ENCODE measurements around the gene OSR1. TPM values are rescaled to one million over a fixed set of nuclear protein-coding genes. Genes with fewer than 3 reads are reported as not detected.
"Not testable (repeated sequence)": the region's sequence is repeated elsewhere in the genome, so short reads cannot be mapped to it uniquely, and the experiment has no call there.

OSR1 gene
- total RNA-seq: 10.4 TPM

GRCh38 chr2:19358242-19359020, at the start of gene OSR1:
Gene OSR1 (minus strand): TSS chr2:19358623. CDS start chr2:19353805, 4,818 bp downstream.
- Histone ChIP-seq H3K9me3 (ENCODE audit: control insufficient read depth in 3 of 3, low read length in 3 of 3) (no peaks in the 10 kb centered on the region), H3K36me3 (ENCODE audit: control insufficient read depth in 3 of 3, insufficient read depth in 3 of 3, low read length in 3 of 3) (no peaks in the 10 kb centered on the region), H3K27ac (ENCODE audit: low read depth, low read length) (peak within 1 kb of the TSS; percentile 55), H3K4me3 (ENCODE audit: low read length in 3 of 3) (peak within 1 kb of the TSS; percentile 83 to 86 (median 84)), H3K9ac (ENCODE audit: low read depth in 1 of 3, low read length in 3 of 3) (peak within 1 kb of the TSS; percentile 74 to 83 (median 77)), H3K27me3 (ENCODE audit: control insufficient read depth in 3 of 3, insufficient read depth in 3 of 3, low read length in 3 of 3) (peaks cover 22 to 37% (median 37%) of the 10 kb centered on the region in 3 donors), H3K4me1 (ENCODE audit: control insufficient read depth in 3 of 3, insufficient read depth in 3 of 3, low read length in 3 of 3) (peaks cover 25 to 46% (median 39%) of the 10 kb centered on the region in 3 donors)

- H3K9me3 ChIP-seq (ENCODE audit: control insufficient read depth in 3 of 3, low read length in 3 of 3): no peaks in the 10 kb centered on the region
- no peaks in the 10 kb centered on the region for H3K36me3 ChIP-seq (ENCODE audit: control insufficient read depth in 3 of 3, insufficient read depth in 3 of 3, low read length in 3 of 3)
- no peak overlapping the region for H3K4me3 ChIP-seq (ENCODE audit: low read length in 3 of 3)
- no peak overlapping the region for H3K9ac ChIP-seq (ENCODE audit: low read depth in 1 of 3, low read length in 3 of 3)
- H3K4me1 ChIP-seq (ENCODE audit: control insufficient read depth in 3 of 3, insufficient read depth in 3 of 3, low read length in 3 of 3): no peaks in the 10 kb centered on the region
- no peak overlapping the region for H3K27ac ChIP-seq (ENCODE audit: low read depth, low read length)
- no peaks in the 10 kb centered on the region for H3K27me3 ChIP-seq (ENCODE audit: control insufficient read depth in 3 of 3, insufficient read depth in 3 of 3, low read length in 3 of 3)
Observed at GRCh38 chr2:19403785-19404184, 45.4 kb upstream of the OSR1 start.

- no peak overlapping the region for H3K27ac ChIP-seq (ENCODE audit: low read depth, low read length)
- H3K9me3 ChIP-seq (ENCODE audit: control insufficient read depth in 3 of 3, low read length in 3 of 3): no peaks in the 10 kb centered on the region
- no peaks in the 10 kb centered on the region for H3K27me3 ChIP-seq (ENCODE audit: control insufficient read depth in 3 of 3, insufficient read depth in 3 of 3, low read length in 3 of 3)
- no peak overlapping the region for H3K4me3 ChIP-seq (ENCODE audit: low read length in 3 of 3)
- no peaks in the 10 kb centered on the region for H3K4me1 ChIP-seq (ENCODE audit: control insufficient read depth in 3 of 3, insufficient read depth in 3 of 3, low read length in 3 of 3)
- H3K36me3 ChIP-seq (ENCODE audit: control insufficient read depth in 3 of 3, insufficient read depth in 3 of 3, low read length in 3 of 3): no peaks in the 10 kb centered on the region
- no peak overlapping the region for H3K9ac ChIP-seq (ENCODE audit: low read depth in 1 of 3, low read length in 3 of 3)
Observed at GRCh38 chr2:19392191-19392590, 33.8 kb upstream of the OSR1 start.

GRCh38 chr2:19389469-19389868, 31.0 kb upstream of the OSR1 start:
- not testable (repeated sequence) for H3K27me3 ChIP-seq (ENCODE audit: control insufficient read depth in 3 of 3, insufficient read depth in 3 of 3, low read length in 3 of 3); H3K9ac ChIP-seq (ENCODE audit: low read depth in 1 of 3, low read length in 3 of 3); H3K36me3 ChIP-seq (ENCODE audit: control insufficient read depth in 3 of 3, insufficient read depth in 3 of 3, low read length in 3 of 3); H3K27ac ChIP-seq (ENCODE audit: low read depth, low read length); H3K9me3 ChIP-seq (ENCODE audit: control insufficient read depth in 3 of 3, low read length in 3 of 3); H3K4me3 ChIP-seq (ENCODE audit: low read length in 3 of 3); H3K4me1 ChIP-seq (ENCODE audit: control insufficient read depth in 3 of 3, insufficient read depth in 3 of 3, low read length in 3 of 3)

- Histone ChIP-seq H3K9me3 (ENCODE audit: control insufficient read depth in 3 of 3, low read length in 3 of 3) (no peaks in the 10 kb centered on the region), H3K9ac (ENCODE audit: low read depth in 1 of 3, low read length in 3 of 3) (no peak overlapping the region), H3K27ac (ENCODE audit: low read depth, low read length) (no peak overlapping the region), H3K4me1 (ENCODE audit: control insufficient read depth in 3 of 3, insufficient read depth in 3 of 3, low read length in 3 of 3) (no peaks in the 10 kb centered on the region), H3K36me3 (ENCODE audit: control insufficient read depth in 3 of 3, insufficient read depth in 3 of 3, low read length in 3 of 3) (no peaks in the 10 kb centered on the region), H3K27me3 (ENCODE audit: control insufficient read depth in 3 of 3, insufficient read depth in 3 of 3, low read length in 3 of 3) (no peaks in the 10 kb centered on the region), H3K4me3 (ENCODE audit: low read length in 3 of 3) (no peak overlapping the region)
Observed at GRCh38 chr2:19380532-19380931, 22.1 kb upstream of the OSR1 start.

GRCh38 chr2:19378939-19379338, 20.5 kb upstream of the OSR1 start:
- Histone ChIP-seq H3K9ac (ENCODE audit: low read depth in 1 of 3, low read length in 3 of 3) (no peak overlapping the region), H3K27me3 (ENCODE audit: control insufficient read depth in 3 of 3, insufficient read depth in 3 of 3, low read length in 3 of 3) (no peaks in the 10 kb centered on the region), H3K4me1 (ENCODE audit: control insufficient read depth in 3 of 3, insufficient read depth in 3 of 3, low read length in 3 of 3) (no peaks in the 10 kb centered on the region), H3K9me3 (ENCODE audit: control insufficient read depth in 3 of 3, low read length in 3 of 3) (no peaks in the 10 kb centered on the region), H3K27ac (ENCODE audit: low read depth, low read length) (no peak overlapping the region), H3K4me3 (ENCODE audit: low read length in 3 of 3) (no peak overlapping the region), H3K36me3 (ENCODE audit: control insufficient read depth in 3 of 3, insufficient read depth in 3 of 3, low read length in 3 of 3) (no peaks in the 10 kb centered on the region)

GRCh38 chr2:19377717-19378116, 19.3 kb upstream of the OSR1 start:
- Histone ChIP-seq H3K4me3 (ENCODE audit: low read length in 3 of 3) (no peak overlapping the region), H3K9me3 (ENCODE audit: control insufficient read depth in 3 of 3, low read length in 3 of 3) (no peaks in the 10 kb centered on the region), H3K36me3 (ENCODE audit: control insufficient read depth in 3 of 3, insufficient read depth in 3 of 3, low read length in 3 of 3) (no peaks in the 10 kb centered on the region), H3K4me1 (ENCODE audit: control insufficient read depth in 3 of 3, insufficient read depth in 3 of 3, low read length in 3 of 3) (no peaks in the 10 kb centered on the region), H3K27ac (ENCODE audit: low read depth, low read length) (no peak overlapping the region), H3K27me3 (ENCODE audit: control insufficient read depth in 3 of 3, insufficient read depth in 3 of 3, low read length in 3 of 3) (no peaks in the 10 kb centered on the region), H3K9ac (ENCODE audit: low read depth in 1 of 3, low read length in 3 of 3) (no peak overlapping the region)

GRCh38 chr2:19373352-19373751, 14.9 kb upstream of the OSR1 start:
- Histone ChIP-seq H3K27me3 (ENCODE audit: control insufficient read depth in 3 of 3, insufficient read depth in 3 of 3, low read length in 3 of 3) (peaks cover 0 to 3% (median 2%) of the 10 kb centered on the region in 3 donors), H3K4me3 (ENCODE audit: low read length in 3 of 3) (no peak overlapping the region), H3K36me3 (ENCODE audit: control insufficient read depth in 3 of 3, insufficient read depth in 3 of 3, low read length in 3 of 3) (no peaks in the 10 kb centered on the region), H3K4me1 (ENCODE audit: control insufficient read depth in 3 of 3, insufficient read depth in 3 of 3, low read length in 3 of 3) (no peaks in the 10 kb centered on the region), H3K9ac (ENCODE audit: low read depth in 1 of 3, low read length in 3 of 3) (no peak overlapping the region), H3K9me3 (ENCODE audit: control insufficient read depth in 3 of 3, low read length in 3 of 3) (no peaks in the 10 kb centered on the region), H3K27ac (ENCODE audit: low read depth, low read length) (no peak overlapping the region)

- Histone ChIP-seq H3K9me3 (ENCODE audit: control insufficient read depth in 3 of 3, low read length in 3 of 3) (no peaks in the 10 kb centered on the region), H3K36me3 (ENCODE audit: control insufficient read depth in 3 of 3, insufficient read depth in 3 of 3, low read length in 3 of 3) (no peaks in the 10 kb centered on the region), H3K9ac (ENCODE audit: low read depth in 1 of 3, low read length in 3 of 3) (no peak overlapping the region), H3K27ac (ENCODE audit: low read depth, low read length) (no peak overlapping the region), H3K4me1 (ENCODE audit: control insufficient read depth in 3 of 3, insufficient read depth in 3 of 3, low read length in 3 of 3) (no peaks in the 10 kb centered on the region), H3K4me3 (ENCODE audit: low read length in 3 of 3) (no peak overlapping the region), H3K27me3 (ENCODE audit: control insufficient read depth in 3 of 3, insufficient read depth in 3 of 3, low read length in 3 of 3) (peaks cover 0 to 5% (median 2%) of the 10 kb centered on the region in 3 donors)
Observed at GRCh38 chr2:19371996-19372582, 13.7 kb upstream of the OSR1 start.

GRCh38 chr2:19369341-19369955, 11.0 kb upstream of the OSR1 start:
- H3K27ac ChIP-seq (ENCODE audit: low read depth, low read length): no peak overlapping the region

More at GRCh38 chr2:19369341-19369955, 11.0 kb upstream of the OSR1 start:
- Histone ChIP-seq H3K9me3 (ENCODE audit: control insufficient read depth in 3 of 3, low read length in 3 of 3) (no peaks in the 10 kb centered on the region), H3K27me3 (ENCODE audit: control insufficient read depth in 3 of 3, insufficient read depth in 3 of 3, low read length in 3 of 3) (peaks cover 0 to 5% (median 2%) of the 10 kb centered on the region in 3 donors), H3K9ac (ENCODE audit: low read depth in 1 of 3, low read length in 3 of 3) (no peak overlapping the region), H3K4me1 (ENCODE audit: control insufficient read depth in 3 of 3, insufficient read depth in 3 of 3, low read length in 3 of 3) (no peaks in the 10 kb centered on the region), H3K4me3 (ENCODE audit: low read length in 3 of 3) (no peak overlapping the region), H3K36me3 (ENCODE audit: control insufficient read depth in 3 of 3, insufficient read depth in 3 of 3, low read length in 3 of 3) (no peaks in the 10 kb centered on the region)
